SJSA1 (cell line): Measurements from ENCODE around the gene MTPN. TPM values are rescaled to one million over a fixed set of nuclear protein-coding genes. Genes with fewer than 3 reads are reported as not detected.

Experiments
- DNase-seq, 2 experiments: peaks; one replicate each; pipeline ENCODE4 v3.0.0-alpha.2; 2015 to 2020; ENCODE audit warnings: low spot score in 2 of 2, low read depth in 1 of 2
- H3K27ac ChIP-seq: fragments of 250-450 bp; sonication (Bioruptor Pico); 2 replicates; pipeline ENCODE4 v1.5.1; 2020; ENCODE audit warnings: mild to moderate bottlenecking, moderate library complexity
- H3K27me3 ChIP-seq: fragments of 250-450 bp; sonication (Bioruptor Pico); replicated peaks from 2 replicates; pipeline ENCODE4 v1.5.1; 2020; ENCODE audit warnings: mild to moderate bottlenecking, moderate library complexity
- H3K36me3 ChIP-seq: fragments of 250-450 bp; sonication (Bioruptor Pico); 2 replicates; pipeline ENCODE4 v1.5.1; 2020; ENCODE audit warnings: mild to moderate bottlenecking
- H3K4me1 ChIP-seq: fragments of 250-450 bp; sonication (Bioruptor Pico); replicated peaks from 2 replicates; pipeline ENCODE4 v1.6.1; 2021; ENCODE audit warnings: mild to moderate bottlenecking
- H3K4me3 ChIP-seq: fragments of 250-450 bp; sonication (Bioruptor Pico); 2 replicates; pipeline ENCODE4 v1.5.1; 2020; ENCODE audit warnings: mild to moderate bottlenecking
- H3K9me3 ChIP-seq: fragments of 250-450 bp; sonication (Bioruptor Pico); replicated peaks from 2 replicates; pipeline ENCODE4 v1.5.1; 2020; ENCODE audit warnings: mild to moderate bottlenecking
- total RNA-seq: library from RNA; depleted of rRNA; stranded (reverse); fragments of >200 nt; shearing (Covaris generic); gene quantifications from 2 replicates; pipeline ENCODE4 v1.2.3, GENCODE V29; 2014

Gene MTPN
- total RNA-seq, 1 experiment from 2014 or later = 108 TPM

DNA sequence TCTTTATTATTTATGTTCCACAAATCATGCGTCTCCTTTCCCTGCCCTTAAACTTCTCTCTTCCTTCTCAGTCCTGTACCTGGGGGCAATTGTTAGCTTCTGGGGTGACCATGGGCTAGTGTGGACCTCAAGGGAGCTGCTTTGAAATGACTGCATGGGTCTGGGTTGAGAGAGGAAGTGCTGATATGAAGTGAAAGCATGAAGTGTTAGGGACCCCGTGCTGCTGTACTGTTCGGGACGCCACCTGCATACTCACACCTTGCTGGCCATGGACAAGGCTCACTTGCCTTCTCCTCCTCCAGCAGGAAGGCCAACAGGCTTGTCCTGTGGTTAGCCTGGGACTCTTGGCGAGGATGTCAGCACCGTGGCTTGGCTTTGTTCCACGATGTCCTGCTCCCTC is 56.7 kb downstream of the MTPN start:
- no peak for DNase-seq
- H3K4me3 ChIP-seq = no peak overlapping the region

DNA sequence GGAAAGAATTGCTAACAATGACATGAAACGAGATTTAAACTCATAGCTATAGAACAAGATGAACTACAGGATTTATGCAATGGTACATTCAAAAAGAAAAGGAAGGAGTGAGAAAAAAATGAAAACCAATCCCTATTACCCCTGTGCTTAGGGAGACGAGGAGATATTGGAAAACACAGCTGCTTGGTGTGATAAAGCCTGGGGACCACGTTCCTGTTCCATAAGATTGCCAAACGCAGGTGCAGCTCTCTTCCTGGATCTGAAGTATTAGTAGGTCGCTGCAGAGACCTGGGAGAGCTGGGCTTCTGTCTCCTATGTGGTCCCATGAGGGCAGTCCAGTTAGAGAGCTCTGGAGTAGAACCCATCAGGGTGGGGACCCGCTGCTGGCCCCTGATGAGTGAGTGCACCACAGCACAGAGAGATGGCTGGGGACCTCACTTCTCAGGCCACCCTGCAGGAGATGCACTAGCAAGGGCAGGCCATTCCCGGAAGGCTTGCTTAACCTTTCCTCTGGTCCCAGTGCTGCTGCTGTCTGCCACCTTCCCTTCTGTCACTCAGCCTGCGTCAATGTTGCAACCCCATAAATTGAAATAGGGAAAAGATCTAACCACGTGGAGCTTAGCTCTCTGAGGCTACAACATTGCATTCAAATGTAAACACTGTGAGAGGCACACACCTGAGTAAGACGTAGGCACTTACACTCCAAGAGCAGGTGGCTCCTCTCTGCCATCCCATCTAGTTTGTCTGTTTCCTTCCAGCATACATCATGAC is 57.9 kb downstream of the MTPN start:
- no peak overlapping the region for H3K4me3 ChIP-seq
- DNase-seq = no peak
- H3K27ac ChIP-seq = no peak overlapping the region
- H3K4me1 ChIP-seq = peaks cover 14% of the 10 kb centered on the region
- H3K27me3 ChIP-seq = no peaks in the 10 kb centered on the region
- no peaks in the 10 kb centered on the region for H3K9me3 ChIP-seq
- H3K36me3 ChIP-seq = no peaks in the 10 kb centered on the region

More for the DNA sequence above, 56.7 kb downstream of the MTPN start:
- Histone ChIP-seq H3K27me3 (no peaks in the 10 kb centered on the region), H3K27ac (no peak overlapping the region), H3K9me3 (no peaks in the 10 kb centered on the region), H3K36me3 (no peaks in the 10 kb centered on the region), H3K4me1 (peaks cover 17% of the 10 kb centered on the region)

DNA sequence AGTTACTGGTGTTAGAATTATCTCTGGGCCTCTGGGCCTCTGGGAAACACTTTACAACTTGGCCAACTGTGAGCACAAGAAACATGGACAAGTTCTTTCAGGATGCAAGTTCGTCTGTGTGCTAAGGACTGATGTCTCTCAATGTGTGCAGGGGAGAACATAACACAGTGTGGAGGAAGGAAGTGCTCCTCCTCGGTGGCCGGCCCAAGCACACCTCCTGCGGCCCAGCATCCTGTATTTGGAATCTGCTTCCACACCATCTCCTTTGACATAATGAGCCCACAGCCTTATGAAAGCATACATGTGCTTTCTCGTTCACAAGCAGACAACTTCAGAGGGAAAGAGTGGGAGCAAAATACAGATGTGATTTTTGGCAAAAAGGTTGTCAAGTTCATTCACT is 59.0 kb downstream of the MTPN start:
- Histone ChIP-seq H3K4me1 (0 out of 2 replicates have a peak, but pooled peaks cover 6% of the 10 kb centered on the region), H3K36me3 (no peaks in the 10 kb centered on the region), H3K27ac (no peak overlapping the region), H3K9me3 (no peaks in the 10 kb centered on the region), H3K27me3 (no peaks in the 10 kb centered on the region), H3K4me3 (no peak overlapping the region)
- DNase-seq = no peak

DNA sequence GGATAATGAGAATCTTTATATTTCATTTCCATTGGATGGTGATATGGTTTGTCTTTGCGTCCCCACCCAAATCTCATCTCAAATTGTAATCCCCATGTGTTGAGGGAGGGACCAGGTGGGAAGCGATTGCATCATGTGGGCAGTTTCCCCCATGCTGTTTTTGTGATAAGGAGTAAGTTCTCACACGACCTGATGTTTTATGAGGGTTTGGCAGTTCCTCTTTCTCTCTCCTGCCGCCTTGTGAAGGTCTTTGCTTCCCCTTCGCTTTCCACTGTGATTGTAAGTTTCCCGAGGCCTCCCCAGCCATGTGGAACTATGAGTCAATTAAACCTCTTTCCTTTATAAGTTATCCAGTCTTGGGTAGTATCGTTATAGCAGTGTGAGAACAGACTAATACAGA is 59.4 kb downstream of the MTPN start:
- no peaks in the 10 kb centered on the region for H3K9me3 ChIP-seq
- H3K4me1 ChIP-seq = 0 out of 2 replicates have a peak, but pooled peaks cover 5% of the 10 kb centered on the region
- DNase-seq = no peak
- no peak overlapping the region for H3K27ac ChIP-seq
- H3K4me3 ChIP-seq = no peak overlapping the region
- H3K36me3 ChIP-seq = no peaks in the 10 kb centered on the region
- H3K27me3 ChIP-seq = no peaks in the 10 kb centered on the region

DNA sequence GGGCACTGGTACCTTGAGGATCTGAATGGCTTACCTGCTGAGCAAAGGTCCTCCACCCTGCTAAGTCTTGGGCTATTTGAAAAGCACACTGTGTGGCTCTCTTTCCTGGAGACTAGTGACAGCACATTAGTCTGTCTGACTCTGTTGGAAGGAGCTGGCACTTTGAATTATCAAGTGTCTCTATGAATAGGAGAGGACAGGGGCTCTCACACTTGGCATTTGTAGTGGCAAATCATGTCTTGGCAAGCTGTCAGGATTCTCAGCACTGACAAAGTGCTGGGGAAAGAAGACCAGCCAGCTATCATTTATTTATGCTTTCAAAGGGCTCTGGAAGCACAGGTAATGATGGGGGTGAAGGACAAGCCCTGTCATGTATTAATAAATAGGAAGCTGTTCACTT is 62.8 kb downstream of the MTPN start:
- no peaks in the 10 kb centered on the region for H3K36me3 ChIP-seq
- 0 out of 2 replicates have a peak, but pooled peaks cover 5% of the 10 kb centered on the region for H3K4me1 ChIP-seq
- no peak overlapping the region for H3K4me3 ChIP-seq
- no peaks in the 10 kb centered on the region; the same call in 1 of the 2 replicates for H3K27me3 ChIP-seq
- H3K27ac ChIP-seq = no peak overlapping the region
- DNase-seq = no peak
- no peaks in the 10 kb centered on the region for H3K9me3 ChIP-seq

DNA sequence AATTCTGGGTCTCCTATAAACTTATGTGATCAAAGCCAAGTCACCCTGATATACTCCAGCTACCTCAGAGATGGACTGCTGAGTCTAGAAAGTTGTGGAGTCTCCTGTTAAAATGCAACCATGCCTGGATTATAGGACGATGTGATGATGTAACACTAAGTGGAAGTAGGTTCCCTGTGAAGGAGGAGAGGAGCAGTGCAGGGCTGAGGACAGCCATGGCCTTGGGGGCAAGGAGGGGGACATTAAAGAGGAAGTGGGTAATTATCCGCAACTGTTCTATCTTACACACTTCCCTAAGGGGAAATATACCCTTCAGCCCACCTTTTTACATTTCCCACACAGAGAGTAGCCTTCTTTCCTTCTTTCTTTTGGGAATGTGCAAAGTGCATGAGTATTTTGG is 63.8 kb downstream of the MTPN start:
- 0 out of 2 replicates have a peak, but pooled peaks cover 5% of the 10 kb centered on the region for H3K4me1 ChIP-seq
- no peak overlapping the region for H3K4me3 ChIP-seq
- DNase-seq = no peak
- no peaks in the 10 kb centered on the region for H3K9me3 ChIP-seq
- no peak overlapping the region for H3K27ac ChIP-seq
- no peaks in the 10 kb centered on the region for H3K36me3 ChIP-seq
- no peaks in the 10 kb centered on the region; the same call in 1 of the 2 replicates for H3K27me3 ChIP-seq

DNA sequence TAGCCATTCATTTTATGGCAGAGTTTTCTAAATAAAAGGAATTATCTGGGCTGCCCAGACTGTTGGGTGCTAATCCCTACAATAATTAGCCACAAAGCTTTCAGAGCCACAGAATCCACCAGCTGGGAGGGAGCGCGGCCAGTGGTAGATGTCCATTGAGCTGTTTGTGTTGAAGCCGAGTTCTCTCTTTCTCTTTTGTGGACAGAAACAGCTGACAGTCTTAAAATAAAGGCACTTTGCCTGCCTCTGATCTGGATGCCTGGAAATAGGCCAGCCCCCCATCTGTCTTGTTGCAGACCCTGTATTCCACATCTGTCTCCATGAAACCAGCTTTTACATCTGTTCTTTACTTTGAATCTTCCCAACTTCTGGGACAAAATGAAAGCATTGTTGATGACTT is 66.1 kb downstream of the MTPN start:
- Histone ChIP-seq H3K27me3 (no peaks in the 10 kb centered on the region; the same call in 1 of the 2 replicates), H3K27ac (no peak overlapping the region), H3K4me3 (no peak overlapping the region), H3K36me3 (no peaks in the 10 kb centered on the region), H3K4me1 (no peaks in the 10 kb centered on the region), H3K9me3 (no peaks in the 10 kb centered on the region)
- DNase-seq = no peak

DNA sequence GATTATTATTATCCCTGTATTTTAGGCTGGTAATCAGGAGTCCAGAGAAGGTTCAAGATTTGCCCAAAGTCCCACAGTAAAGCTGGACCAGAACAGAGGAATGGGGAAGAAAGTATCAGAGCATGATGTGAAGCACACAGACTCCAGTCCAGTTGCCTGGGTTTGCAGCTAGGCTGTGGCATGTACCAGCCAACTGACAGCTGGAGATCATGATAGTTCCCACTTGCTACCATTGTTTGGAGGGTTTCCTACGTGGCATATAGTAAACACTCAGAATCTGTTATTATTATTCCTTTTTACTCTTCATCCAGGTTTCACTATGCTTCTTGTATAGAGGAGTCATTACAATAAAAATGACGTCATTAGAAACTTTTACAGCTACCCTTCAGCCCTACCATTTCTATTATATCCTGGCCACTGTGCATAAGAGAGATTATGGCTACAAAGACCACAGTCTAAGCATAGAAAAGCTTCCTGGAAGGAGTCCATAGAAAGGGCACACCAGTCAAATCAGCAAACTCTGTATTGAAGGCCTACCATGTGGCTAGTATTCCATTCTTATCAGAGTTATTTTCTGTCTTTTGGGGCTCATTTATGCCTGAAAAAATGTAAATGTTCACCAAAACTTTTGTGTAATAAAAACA is 66.6 kb downstream of the MTPN start:
- Histone ChIP-seq H3K9me3 (no peaks in the 10 kb centered on the region), H3K4me1 (no peaks in the 10 kb centered on the region), H3K27ac (no peak overlapping the region), H3K4me3 (no peak overlapping the region), H3K36me3 (no peaks in the 10 kb centered on the region), H3K27me3 (no peaks in the 10 kb centered on the region; the same call in 1 of the 2 replicates)
- no peak for DNase-seq

DNA sequence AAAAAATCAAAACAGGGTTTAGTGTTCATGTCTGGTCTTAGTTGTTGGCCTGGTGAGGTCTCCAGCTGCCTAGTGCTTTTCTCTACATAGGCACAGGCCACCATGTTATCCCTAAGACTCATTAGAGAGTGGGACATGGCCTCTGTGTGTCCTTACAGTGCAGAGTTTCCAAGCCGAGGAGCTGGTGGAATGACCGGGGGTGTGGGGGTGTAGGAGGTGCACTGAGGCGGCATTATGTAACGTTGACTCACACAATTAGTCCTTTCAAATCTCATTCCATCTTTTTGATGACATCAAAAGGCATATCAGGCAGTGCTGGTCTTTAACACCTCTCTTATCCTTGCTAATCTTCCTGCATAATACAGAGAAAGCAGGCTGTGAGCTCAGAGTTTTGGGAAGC is 71.3 kb downstream of the MTPN start:
- no peak overlapping the region for H3K4me3 ChIP-seq
- H3K27ac ChIP-seq = no peak overlapping the region
- no peaks in the 10 kb centered on the region for H3K4me1 ChIP-seq
- no peaks in the 10 kb centered on the region for H3K36me3 ChIP-seq
- no peaks in the 10 kb centered on the region for H3K9me3 ChIP-seq
- no peak for DNase-seq
- no peaks in the 10 kb centered on the region; the same call in 1 of the 2 replicates for H3K27me3 ChIP-seq

DNA sequence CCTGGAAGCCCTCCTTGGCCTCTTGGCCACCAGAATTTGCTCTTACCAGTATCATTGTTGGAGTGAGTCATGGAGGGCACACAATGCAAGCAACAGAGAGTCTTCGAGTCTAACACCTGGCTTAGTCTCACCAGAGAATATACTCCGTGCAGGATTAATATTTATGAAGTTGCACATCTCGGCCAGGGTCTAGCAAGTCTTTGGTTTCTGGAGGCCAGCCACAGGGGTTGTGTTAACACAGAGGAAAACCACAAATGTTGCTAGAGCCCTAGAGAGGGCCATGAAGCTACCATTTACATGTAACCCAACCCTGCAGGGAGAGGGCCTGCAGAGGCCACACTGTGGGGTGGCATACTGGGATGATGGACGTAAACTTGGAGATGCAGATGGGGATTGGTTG is 71.8 kb downstream of the MTPN start:
- Histone ChIP-seq H3K27me3 (no peaks in the 10 kb centered on the region; the same call in 1 of the 2 replicates), H3K9me3 (no peaks in the 10 kb centered on the region), H3K27ac (no peak overlapping the region), H3K4me3 (no peak overlapping the region), H3K4me1 (no peaks in the 10 kb centered on the region), H3K36me3 (no peaks in the 10 kb centered on the region)
- no peak for DNase-seq

DNA sequence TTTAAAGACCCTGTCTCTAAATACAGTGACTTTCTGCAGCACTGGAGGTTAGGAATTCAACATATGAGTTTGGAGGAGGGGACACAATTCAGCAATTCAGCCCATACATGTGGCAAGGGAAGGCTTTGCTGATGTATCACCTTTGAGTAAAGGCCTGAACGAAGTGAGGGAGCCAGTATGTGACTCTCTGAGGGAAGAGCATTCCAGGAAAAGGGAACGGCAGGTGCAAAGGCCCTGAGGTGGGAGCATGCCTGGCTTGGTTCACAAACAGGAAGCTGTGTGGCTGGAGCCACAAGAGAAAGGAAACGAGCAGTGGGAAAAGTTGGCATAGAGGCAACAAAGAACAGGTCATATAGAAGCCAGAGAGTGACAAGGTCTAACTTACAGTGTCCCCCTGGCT is 72.9 kb downstream of the MTPN start:
- no peak for DNase-seq
- H3K27me3 ChIP-seq = no peaks in the 10 kb centered on the region
- H3K27ac ChIP-seq = no peak overlapping the region
- H3K4me1 ChIP-seq = no peaks in the 10 kb centered on the region
- no peaks in the 10 kb centered on the region for H3K9me3 ChIP-seq
- no peak overlapping the region for H3K4me3 ChIP-seq
- H3K36me3 ChIP-seq = no peaks in the 10 kb centered on the region

DNA sequence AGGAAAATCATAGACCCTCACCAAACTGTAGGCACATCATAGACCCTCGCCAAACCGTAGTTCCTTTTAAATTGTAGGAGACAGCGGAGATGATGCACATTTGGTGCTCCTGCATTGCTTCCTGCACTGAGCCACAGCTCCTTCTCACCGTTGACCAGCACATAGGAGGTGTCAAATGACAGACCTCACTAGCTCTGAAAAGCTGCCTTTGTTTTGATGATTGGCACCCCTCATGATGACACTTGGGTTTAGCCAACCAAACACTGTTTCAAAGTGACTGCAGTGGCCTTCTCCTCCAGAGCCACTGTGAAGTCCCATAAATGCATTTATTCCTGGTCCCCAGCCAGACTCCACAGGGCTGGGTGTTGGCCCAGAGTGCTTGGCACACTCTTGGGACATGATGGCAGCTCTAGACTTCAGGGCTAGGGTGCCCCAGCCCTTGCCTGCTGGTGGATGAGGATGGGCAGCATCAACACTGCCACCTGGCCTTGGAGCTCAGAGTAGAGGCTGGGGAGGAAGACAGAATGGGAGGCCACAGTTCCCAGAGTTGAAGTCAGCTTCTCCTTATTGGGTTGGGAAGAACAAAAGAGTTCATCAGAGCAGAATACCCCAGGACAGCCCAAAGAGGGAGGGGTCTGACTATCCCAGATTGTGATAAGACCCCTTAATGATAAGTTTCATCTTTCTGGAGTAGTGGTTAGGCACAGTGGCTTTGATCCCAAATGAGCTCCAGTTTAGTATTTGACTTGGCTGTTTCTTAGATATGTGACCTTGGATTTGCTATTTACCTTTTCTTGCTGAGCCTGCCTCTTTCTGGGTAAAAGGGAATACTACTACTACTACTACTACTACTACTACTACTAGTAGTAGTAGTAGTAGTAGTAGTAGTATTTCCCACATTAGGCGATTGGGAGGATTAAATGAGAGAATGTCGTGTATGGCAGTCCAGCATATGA is 75.3 kb downstream of the MTPN start:
- Histone ChIP-seq H3K27ac (no peak overlapping the region), H3K36me3 (no peaks in the 10 kb centered on the region), H3K4me3 (no peak overlapping the region), H3K9me3 (no peaks in the 10 kb centered on the region), H3K4me1 (no peaks in the 10 kb centered on the region), H3K27me3 (no peaks in the 10 kb centered on the region)
- no peak for DNase-seq

DNA sequence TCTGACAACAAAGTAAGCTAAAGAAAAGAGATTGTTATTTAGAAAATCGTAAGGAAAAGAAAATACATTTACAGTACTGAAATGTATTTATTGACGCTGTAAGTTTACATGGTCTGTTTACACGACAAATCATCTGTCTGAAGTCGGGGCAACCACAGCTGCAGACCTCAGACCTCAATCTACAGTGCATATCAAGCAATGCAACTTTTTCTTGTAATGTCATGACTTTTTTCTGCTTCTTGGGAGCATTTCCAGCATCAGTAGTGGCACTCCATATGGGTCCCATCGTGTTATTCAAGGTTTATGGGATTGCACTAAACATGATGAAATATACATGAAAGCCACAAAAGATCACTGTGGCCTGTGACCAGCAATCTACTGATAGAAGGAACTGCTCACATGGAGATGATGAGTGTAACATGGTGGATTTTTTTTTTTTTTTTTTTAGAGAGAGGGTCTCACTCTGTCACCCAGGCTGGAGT is 77.1 kb downstream of the MTPN start:
- no peaks in the 10 kb centered on the region for H3K27me3 ChIP-seq
- H3K9me3 ChIP-seq = no peaks in the 10 kb centered on the region
- H3K4me3 ChIP-seq = no peak overlapping the region
- no peaks in the 10 kb centered on the region for H3K36me3 ChIP-seq
- no peaks in the 10 kb centered on the region for H3K4me1 ChIP-seq
- no peak for DNase-seq
- H3K27ac ChIP-seq = no peak overlapping the region
